ENCODE results near the gene SLC35B2. TPM values are rescaled to one million over a fixed set of nuclear protein-coding genes. Genes with fewer than 3 reads are reported as not detected.

SLC35B2 gene
- total RNA-seq, 1 experiment from 2014 or later: 105 TPM

DNA sequence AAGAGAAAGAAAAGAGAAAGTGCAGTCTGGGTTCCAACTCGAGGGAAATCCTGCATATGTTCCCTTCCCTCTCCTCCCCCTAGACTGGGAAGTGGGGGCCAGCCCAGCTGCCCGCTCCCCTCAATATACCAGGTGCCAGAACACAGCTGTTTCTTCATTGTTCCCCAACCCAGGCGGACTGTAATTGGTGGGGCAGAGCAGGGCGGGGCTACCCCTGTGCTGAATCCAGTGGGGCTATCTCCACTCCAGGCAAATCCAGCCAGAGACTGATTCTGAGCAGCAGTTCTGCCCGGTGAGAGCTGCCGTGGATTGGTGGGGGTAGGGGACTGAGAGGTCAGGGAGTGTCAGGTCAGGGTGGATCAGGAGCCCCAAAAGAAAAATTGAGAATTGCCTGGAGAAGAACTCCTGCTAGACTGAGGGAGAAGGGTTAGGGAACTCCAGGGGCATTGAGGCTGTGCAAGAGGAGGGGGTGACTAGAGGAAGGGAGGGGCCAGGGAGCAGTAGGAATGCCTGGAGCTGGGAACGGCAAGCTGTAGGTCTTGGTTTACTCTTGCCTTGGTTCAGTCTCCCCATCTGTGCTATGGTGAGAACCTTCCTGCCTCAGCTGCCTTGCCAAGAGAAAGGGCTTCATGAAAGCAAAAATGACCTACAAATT lies 40.5 kb downstream of the SLC35B2 start, which contains the start of gene MYMX:
Gene MYMX, plus strand, starts transcription at position 250 of the 655 bp plus-strand sequence. CDS start 546 bp downstream, outside the sequence.
- intact Hi-C loops (cut with micrococcal nuclease; ENCODE audit: unreplicated experiment): no loop called here
- POLR2A ChIA-PET: no interaction called here
- peak within 1 kb of the TSS; percentile 98 for H3K27ac ChIP-seq (ENCODE audit: low read length)

DNA sequence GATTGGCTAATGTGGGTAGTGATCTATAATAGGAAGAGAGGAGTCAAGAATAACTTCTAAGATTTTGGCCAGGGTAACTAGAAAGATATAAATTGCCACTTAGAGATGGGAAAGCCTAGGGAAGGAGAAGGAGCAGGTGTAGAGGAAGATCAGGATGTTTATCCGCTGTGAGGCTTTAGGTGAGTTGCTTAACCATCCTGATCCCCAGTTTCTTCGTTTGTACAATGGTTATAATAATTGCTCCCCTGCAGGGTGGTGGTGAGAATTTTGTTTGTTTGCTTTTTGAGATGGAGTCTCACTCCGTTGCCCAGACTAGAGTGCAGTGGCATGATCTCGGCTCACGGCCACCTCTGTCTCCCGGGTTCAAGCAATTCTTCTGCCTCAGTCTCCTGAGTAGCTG lies 43.0 kb downstream of the SLC35B2 start:
- DNase-seq (ENCODE audit: low read depth, low spot score) (no peak), ATAC-seq (no peak)
- in situ Hi-C loops (cut with HindIII; ENCODE audit: low pct_unique_long_range_greater_than_20kb, low sequenced_read_pairs) (no loop called here), intact Hi-C loops (cut with micrococcal nuclease; ENCODE audit: unreplicated experiment) (no loop called here)
- no peak for TF ChIP-seq SIN3A (IDR thresholded peaks at IDR 0.05; ENCODE audit: borderline replicate concordance, insufficient read depth, low read depth, low read length)
- TF ChIP-seq, protein P1, sequence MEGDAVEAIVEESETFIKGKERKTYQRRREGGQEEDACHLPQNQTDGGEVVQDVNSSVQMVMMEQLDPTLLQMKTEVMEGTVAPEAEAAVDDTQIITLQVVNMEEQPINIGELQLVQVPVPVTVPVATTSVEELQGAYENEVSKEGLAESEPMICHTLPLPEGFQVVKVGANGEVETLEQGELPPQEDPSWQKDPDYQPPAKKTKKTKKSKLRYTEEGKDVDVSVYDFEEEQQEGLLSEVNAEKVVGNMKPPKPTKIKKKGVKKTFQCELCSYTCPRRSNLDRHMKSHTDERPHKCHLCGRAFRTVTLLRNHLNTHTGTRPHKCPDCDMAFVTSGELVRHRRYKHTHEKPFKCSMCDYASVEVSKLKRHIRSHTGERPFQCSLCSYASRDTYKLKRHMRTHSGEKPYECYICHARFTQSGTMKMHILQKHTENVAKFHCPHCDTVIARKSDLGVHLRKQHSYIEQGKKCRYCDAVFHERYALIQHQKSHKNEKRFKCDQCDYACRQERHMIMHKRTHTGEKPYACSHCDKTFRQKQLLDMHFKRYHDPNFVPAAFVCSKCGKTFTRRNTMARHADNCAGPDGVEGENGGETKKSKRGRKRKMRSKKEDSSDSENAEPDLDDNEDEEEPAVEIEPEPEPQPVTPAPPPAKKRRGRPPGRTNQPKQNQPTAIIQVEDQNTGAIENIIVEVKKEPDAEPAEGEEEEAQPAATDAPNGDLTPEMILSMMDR (IDR thresholded peaks at IDR 0.05): no peak
- TF ChIP-seq, protein P2, sequence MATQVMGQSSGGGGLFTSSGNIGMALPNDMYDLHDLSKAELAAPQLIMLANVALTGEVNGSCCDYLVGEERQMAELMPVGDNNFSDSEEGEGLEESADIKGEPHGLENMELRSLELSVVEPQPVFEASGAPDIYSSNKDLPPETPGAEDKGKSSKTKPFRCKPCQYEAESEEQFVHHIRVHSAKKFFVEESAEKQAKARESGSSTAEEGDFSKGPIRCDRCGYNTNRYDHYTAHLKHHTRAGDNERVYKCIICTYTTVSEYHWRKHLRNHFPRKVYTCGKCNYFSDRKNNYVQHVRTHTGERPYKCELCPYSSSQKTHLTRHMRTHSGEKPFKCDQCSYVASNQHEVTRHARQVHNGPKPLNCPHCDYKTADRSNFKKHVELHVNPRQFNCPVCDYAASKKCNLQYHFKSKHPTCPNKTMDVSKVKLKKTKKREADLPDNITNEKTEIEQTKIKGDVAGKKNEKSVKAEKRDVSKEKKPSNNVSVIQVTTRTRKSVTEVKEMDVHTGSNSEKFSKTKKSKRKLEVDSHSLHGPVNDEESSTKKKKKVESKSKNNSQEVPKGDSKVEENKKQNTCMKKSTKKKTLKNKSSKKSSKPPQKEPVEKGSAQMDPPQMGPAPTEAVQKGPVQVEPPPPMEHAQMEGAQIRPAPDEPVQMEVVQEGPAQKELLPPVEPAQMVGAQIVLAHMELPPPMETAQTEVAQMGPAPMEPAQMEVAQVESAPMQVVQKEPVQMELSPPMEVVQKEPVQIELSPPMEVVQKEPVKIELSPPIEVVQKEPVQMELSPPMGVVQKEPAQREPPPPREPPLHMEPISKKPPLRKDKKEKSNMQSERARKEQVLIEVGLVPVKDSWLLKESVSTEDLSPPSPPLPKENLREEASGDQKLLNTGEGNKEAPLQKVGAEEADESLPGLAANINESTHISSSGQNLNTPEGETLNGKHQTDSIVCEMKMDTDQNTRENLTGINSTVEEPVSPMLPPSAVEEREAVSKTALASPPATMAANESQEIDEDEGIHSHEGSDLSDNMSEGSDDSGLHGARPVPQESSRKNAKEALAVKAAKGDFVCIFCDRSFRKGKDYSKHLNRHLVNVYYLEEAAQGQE (IDR thresholded peaks at IDR 0.05; ENCODE audit: insufficient read depth in 1 of 2, low read depth in 2 of 2, low read length in 1 of 2): no peak
- Histone ChIP-seq H3K27me3 (ENCODE audit: control insufficient read depth, insufficient read depth, low read length) (no peaks in the 10 kb centered on the region), H3K27ac (ENCODE audit: low read length) (no peak overlapping the region), H3K4me1 (ENCODE audit: control insufficient read depth, insufficient read depth, low read length) (peaks cover 26% of the 10 kb centered on the region), H3K9me3 (ENCODE audit: control insufficient read depth, insufficient read depth, low read depth, low read length) (no peaks in the 10 kb centered on the region), H3K36me3 (ENCODE audit: control insufficient read depth, insufficient read depth, low read length) (no peaks in the 10 kb centered on the region), H3K4me3 (ENCODE audit: low read depth in 2 of 2, low read length in 2 of 2) (no peak overlapping the region)
- ChIA-PET CTCF (no interaction called here), POLR2A (interaction anchor here (0.5 kb wide), 1 partner anchor 24 kb away, joined by 7 read pairs; no protein-coding TSS in a partner anchor)
- BruUV-seq (replicated peaks): no TSS peak

More for the DNA sequence above, 40.5 kb downstream of the SLC35B2 start, which contains the start of gene MYMX:
- CTCF ChIA-PET: interaction anchor here (0.7 kb wide), 1 partner anchor 597 kb away, joined by 5 read pairs; no protein-coding TSS in a partner anchor
- peaks cover 36% of the 10 kb centered on the region for H3K4me1 ChIP-seq (ENCODE audit: control insufficient read depth, insufficient read depth, low read length)
- no peak within 1 kb of the TSS; a peak in 1 of 4 replicates for H3K4me3 ChIP-seq (ENCODE audit: low read depth in 2 of 2, low read length in 2 of 2)
- no peaks in the 10 kb centered on the region for H3K27me3 ChIP-seq (ENCODE audit: control insufficient read depth, insufficient read depth, low read length)
- no peak for ATAC-seq
- H3K36me3 ChIP-seq (ENCODE audit: control insufficient read depth, insufficient read depth, low read length): no peaks in the 10 kb centered on the region
- no peak for DNase-seq (ENCODE audit: low read depth, low spot score)
- no TSS peak for BruUV-seq (replicated peaks)
- TF ChIP-seq POLR2AphosphoS5 (IDR thresholded peaks at IDR 0.05; ENCODE audit: low read depth, low read length) (no peak), TCF7L2 (IDR thresholded peaks at IDR 0.05; ENCODE audit: low read depth, low read length) (no peak)
- TF ChIP-seq, protein P2 (IDR thresholded peaks at IDR 0.05; ENCODE audit: insufficient read depth in 1 of 2, low read depth in 2 of 2, low read length in 1 of 2): no peak
- TF ChIP-seq, protein P1 (IDR thresholded peaks at IDR 0.05): no peak
- no peaks in the 10 kb centered on the region for H3K9me3 ChIP-seq (ENCODE audit: control insufficient read depth, insufficient read depth, low read depth, low read length)
- in situ Hi-C loops (cut with HindIII; ENCODE audit: low pct_unique_long_range_greater_than_20kb, low sequenced_read_pairs): no loop called here

Measured in Panc1 (cell line).